HG03175 (cell line): ENCODE results near the gene COQ4.
A peak's percentile ranks its signal among the peaks of the same experiment; 100 is the strongest.
"Not testable (repeated sequence)": the region's sequence is repeated elsewhere in the genome, so short reads cannot be mapped to it uniquely, and the experiment has no call there.

ENCODE experiments used
- ATAC-seq: cut with Tn5 transposase; IDR thresholded peaks from one replicate; pipeline ENCODE4 v1.9.1; 2021; ENCODE audit warnings: mild to moderate bottlenecking, moderate library complexity; ENCODE audit not compliant: unreplicated experiment

Gene COQ4

GRCh38 chr9:128298535-128299482, 23.8 kb upstream of the COQ4 start:
- no peak for ATAC-seq

GRCh38 chr9:128304136-128304970, 18.3 kb upstream of the COQ4 start:
- ATAC-seq, result no peak

DNA sequence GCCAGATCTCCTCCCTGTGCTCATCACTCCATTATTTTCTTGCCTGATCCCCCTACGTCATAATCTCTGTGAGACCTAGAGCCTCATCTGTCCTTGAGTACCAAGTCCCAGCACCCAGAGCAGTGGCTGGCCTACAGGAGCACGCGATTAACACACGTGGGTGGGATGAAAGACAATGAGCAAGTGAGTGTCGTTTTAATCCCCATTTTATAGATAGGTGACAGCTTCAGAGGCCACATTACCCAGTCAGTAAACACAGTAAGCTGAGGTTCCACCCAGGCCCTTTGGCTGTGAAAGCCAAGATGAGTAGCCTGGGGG, 17.7 kb upstream of the COQ4 start:
- no peak for ATAC-seq

DNA sequence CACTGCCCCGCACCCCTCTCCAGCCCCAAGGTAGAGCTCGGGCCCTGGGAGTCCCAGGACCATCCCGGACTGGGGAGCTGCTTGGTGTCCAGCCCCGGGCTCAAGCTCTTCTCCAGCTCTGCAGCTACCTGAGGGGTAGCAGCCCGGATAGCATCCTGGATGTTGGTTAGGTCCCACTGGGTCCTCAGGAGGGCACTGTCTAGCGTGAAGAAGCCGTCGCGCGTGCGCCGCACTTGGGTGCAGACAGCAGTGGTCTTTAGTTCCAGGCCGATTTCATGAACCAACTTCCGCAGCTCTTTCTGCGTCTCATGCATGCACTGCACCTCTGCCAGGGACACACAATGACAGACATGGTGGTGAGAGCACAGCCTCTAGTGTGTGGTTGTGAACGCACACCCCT, 13.1 kb upstream of the COQ4 start:
- no peak for ATAC-seq

DNA sequence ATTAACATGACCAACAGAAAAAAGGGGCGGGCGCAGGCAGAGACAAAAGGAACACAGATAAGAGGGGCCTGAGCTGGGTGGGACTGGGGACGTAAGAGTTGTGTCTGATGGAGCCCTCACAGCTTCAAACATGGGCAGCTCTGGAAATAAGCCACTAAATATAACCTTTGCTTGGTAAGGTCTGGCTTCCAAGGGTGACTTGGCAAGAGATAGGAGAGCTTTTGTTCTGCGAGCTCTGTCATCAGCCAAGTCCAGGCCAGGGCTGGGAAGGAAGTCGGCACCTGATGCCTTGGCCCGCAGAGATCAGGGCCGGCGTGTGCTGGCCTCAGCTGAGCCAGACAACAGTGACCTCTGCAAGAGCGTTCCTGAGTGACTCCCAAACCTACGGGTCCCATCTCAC, 12.2 kb upstream of the COQ4 start:
- ATAC-seq, result no peak

- ATAC-seq, result no peak
Observed at GRCh38 chr9:128314697-128315096, 7.9 kb upstream of the COQ4 start.

DNA sequence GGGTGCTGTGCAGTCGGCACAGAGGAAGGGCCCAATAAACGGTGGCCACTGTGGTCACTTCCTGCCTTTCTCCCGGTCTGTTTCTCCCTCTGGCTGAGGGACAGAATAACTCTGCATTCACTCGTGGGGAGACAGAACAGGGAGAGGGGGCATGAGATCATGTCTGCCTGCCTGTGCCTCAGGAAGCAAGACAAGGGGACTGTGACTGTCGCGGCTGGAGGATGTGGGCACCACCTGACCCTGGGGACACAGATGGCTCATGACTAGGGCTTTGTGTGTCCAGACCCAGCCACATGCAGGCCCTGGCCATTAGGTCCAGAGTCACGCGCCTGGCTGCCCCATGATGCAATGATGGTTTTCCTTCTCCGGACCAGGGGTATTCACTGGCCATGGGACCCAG, 6.2 kb upstream of the COQ4 start:
- no peak for ATAC-seq

- no peak for ATAC-seq
Observed at GRCh38 chr9:128317629-128318028, 5.0 kb upstream of the COQ4 start.

GRCh38 chr9:128321343-128321742, 1.3 kb upstream of the COQ4 start:
- ATAC-seq, result no peak

- ATAC-seq, result peak; percentile 6
Observed at GRCh38 chr9:128321879-128322403, 698 bp upstream of the COQ4 start.

- ATAC-seq, result no peak
Observed at GRCh38 chr9:128323212-128323730, 632 bp downstream of the COQ4 start.

- no peak for ATAC-seq
Observed at GRCh38 chr9:128323791-128324190, 1.2 kb downstream of the COQ4 start.

GRCh38 chr9:128324401-128324800, 1.8 kb downstream of the COQ4 start:
- no peak for ATAC-seq

DNA sequence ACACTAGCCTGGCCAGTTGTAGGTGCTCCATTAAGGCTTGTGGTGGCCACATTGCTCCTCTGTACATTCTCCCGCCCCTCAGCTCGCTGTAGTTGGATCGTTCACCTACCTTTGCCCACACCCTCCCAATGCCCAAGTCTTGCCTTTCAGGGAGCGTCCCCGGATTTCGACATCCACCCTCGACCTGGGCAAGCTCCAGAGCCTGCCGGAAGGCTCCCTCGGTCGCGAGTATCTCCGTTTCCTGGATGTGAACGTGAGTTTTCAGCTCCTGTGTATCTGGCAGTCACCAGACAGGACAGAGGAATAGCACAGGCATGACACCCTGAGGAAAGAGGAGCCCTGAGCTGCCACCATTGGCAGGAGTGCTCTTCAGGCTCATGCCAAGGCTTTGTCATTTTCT, 3.0 kb downstream of the COQ4 start:
- ATAC-seq, result no peak

DNA sequence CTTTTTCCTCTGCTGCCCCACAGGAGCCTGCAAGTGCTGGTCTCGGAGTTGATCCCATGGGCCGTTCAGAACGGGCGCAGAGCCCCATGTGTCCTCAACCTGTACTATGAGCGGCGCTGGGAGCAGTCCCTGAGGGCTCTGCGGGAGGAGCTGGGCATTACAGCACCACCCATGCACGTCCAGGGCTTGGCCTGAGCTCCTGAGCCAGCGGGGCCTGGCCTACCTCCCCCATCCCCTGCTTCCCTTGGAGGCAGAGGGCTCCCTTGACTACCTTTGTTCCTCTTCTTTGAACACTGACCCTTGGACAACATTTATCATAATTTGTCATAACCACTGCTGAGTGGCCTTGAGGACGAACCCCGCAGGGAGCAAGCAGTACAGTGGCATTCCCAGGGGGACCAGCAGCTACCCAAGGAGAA, 10.8 kb downstream of the COQ4 start:
- ATAC-seq, result no peak

- no peak for ATAC-seq
Observed at GRCh38 chr9:128335161-128335560, 12.5 kb downstream of the COQ4 start.

DNA sequence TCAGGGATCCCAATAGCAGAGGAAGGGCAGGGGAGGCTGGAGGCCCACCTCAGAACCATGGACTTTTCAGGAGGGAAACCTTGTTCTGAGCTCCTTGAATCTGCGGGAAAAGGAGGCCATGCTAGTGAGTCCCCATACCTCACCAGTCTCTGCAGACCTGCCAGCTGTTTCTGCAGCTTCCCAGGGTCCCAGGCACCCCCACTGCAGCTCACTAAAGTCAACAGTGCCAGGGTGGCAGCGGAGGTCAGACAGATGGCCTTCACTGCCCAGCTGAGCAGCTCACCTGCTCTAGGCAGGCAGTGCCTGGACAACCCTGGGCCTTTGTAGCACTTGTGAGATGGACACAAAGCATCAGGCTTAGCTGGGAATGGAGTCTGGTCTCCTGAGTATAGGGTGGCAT, 13.3 kb downstream of the COQ4 start:
- no peak for ATAC-seq

DNA sequence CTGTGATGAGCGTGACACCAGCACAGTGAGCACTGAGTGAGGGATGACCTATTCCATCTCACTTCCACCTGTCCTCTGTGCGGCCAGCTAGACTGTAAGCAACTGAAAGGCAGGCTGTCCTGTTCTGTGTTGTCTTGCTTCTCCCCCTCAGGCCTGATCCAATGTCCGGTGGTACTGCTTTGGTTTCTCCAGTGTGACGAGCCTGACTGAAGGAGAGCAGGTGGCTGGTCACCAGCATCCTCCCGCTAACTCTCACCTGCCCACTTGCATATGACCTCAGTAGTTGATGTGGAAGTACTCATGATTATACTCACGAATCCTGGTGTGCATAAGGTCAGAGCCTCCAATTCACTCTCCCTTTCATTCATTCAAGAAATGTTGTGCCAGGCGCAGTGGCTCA, 15.3 kb downstream of the COQ4 start:
- ATAC-seq, result no peak

DNA sequence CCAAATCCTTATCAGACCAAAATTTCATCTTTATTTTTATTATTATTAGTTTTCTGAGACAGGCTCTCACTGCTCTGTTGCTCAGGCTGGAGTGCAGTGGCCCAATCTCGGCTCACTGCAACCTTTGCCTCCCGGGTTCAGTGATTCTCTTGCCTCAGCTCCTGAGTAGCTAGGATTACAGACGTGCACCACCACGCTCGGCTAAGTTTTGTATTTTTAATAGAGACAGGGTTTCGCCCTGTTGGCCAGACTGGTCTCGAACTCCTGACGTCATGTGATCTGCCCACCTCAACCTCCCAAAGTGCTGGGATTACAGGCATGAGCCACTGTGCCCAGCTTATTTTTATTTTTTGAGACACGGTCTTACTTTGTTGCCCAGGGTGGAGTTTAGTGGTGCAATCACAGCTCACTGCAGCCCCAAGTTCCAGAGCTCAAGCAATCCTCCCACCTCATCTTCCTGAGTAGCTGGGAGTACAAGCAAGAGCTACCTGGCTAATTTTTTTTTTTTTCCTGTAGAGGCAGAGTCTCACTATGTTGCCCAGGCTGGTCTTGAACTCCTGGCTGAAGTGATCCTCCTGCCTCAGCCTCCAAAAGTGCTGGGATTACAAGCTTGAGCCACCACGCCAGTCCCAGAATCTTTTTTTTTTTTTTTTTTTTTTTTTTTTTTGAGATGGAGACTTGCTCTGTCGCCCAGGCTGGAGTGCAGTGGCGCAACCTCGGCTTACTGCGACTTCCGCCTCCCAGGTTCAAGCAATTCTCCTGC, 16.4 kb downstream of the COQ4 start:
- ATAC-seq, result not testable (repeated sequence)

DNA sequence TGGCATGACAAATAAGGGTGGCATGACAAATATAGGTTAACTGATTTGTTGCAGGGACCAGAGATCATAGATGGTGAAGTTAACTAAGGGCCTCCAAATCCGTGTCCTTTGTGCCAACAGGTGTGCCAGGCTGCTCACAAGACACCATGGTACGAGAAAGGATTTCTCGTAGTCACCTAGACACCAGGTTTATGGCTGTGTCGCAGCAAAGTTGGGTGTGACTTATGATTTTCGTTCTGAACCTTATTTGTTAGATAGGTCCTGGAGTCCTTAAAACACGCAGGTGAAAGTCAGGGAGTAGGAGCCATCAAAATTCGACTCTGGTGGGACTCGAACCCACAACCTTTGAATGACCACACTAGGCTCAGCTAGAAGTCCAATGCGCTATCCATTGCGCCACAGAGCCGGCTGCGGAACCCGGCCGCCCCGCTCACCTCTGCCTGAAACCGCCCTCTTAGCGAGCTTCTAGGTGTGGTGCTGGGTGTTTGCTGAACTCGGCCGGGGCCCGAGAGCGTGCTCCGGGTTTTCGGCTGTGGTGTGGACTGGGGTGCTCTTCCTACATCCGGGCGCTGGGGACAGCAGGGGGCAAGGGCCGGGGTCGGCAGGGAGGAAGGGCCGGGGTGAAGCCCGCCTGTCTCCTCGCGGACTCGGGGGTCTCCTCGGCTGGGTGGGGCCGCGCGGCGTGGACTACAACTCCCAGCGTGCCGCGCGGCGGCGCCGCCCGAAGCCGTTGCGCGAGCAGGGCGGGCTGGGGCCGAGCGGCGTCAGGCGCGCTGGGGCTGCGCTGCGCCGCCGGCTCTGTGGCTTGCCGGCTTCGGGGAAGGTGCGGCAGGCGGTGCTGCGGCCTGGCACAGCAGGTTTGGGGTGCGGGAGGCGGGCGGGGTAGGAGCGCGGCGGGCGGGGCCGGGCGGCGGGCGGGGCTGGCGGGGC, 17.4 kb downstream of the COQ4 start, which contains the start of gene SLC27A4:
Gene SLC27A4, plus strand, starts transcription at position 767 of the 930 bp plus-strand sequence. CDS start 2,606 bp downstream, outside the sequence.
- ATAC-seq, result peak; percentile 82
